ENCODE data around the gene DHDDS.
"Not testable (repeated sequence)": the region's sequence is repeated elsewhere in the genome, so short reads cannot be mapped to it uniquely, and the experiment has no call there.

Gene DHDDS, protein sequence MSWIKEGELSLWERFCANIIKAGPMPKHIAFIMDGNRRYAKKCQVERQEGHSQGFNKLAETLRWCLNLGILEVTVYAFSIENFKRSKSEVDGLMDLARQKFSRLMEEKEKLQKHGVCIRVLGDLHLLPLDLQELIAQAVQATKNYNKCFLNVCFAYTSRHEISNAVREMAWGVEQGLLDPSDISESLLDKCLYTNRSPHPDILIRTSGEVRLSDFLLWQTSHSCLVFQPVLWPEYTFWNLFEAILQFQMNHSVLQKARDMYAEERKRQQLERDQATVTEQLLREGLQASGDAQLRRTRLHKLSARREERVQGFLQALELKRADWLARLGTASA

DNA sequence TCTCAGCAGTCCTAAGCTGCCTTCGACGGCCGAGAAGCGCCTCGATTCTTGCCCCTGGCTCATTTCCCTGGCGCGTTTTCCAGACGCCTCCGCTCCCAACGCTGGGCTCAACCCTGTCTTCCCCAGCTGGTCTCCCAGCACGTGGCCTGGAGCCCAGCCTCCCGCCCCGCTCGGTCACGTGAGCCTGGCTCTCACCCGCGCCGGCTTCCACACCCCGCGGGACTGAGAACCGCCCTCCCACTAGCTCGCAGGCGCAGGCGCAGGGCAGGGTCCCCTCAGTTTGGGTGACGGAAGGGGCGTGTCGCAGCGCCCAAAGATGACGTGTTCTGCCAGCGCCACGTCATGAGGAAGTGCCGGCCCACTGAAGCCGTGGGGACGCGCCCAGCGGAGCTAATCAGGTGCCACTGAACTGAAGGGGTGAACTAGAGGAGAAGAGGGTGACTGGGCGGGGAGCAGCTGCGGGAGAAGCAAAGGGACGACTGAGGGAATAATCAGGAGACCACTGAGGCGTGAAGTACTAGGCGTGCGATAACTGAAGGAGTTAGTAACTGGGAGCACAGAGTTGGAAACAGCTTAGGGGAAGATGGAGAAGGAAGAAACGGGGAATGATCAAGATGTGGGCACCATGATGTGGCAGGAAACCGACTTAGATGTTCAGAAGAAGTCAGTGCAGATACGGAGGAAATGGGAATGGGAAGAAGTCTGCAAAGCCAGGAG, at the start of gene DHDDS:
TSS of gene DHDDS (plus strand) at position 343 of the 717 bp plus-strand sequence. CDS start 625 bp downstream, outside the sequence.
- DNase-seq, result peak; percentile 98 to 99

DNA sequence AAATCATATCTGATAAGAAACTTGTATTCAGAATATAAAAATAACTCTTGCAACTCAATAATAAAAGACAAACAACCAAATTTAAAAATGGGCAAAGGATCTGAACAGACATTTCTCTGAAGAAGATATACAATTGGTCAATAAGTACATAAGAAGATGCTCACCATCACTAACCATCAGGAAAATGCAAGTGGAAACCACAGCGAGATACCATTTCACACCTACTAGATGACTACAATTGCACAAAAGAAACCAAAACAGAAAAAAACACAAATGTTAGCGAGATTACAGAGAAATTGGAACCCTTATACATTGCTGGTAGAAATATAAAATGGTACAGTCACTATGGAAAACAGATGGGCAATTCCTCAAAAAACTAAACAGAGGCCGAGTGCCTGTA, 48.0 kb upstream of the DHDDS start:
- no peak for DNase-seq

DNA sequence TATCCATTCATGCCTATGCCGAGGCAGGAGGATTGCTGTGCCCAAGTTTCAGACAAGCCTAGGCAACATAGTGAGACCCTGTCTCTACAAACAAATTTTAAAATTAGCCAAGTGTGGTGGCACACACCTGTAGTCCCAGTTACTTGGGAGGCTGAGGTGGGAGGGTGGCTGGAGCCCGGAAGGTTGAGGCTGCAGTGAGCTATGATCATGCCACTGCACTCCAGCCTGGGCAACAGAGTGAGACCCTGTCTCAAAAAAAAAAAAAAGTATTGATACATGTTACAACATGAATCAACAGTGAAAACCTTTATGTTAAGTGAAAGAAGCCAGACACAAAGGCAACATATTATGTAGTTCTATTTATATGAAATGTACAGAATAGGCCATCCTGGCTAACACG, 47.1 kb upstream of the DHDDS start:
- DNase-seq, result not testable (repeated sequence)

DNA sequence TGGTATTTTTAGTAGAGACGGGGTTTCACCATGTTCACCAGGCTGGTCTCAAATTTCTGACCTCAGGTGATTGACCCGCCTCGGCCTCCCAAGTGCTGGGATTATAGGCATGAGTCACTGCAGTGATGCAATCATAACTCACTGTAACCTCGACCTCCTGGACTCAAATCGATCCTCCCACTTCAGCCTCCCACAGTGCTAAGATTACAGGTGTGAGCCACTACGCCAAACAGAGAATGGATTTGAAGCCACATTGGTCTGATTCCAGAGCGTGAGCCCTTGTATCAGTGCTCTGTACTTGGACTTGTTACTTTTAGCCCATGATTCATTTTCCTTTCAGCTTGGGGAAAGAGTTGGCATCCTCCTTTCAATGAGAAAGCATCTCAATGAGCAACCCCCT, 44.7 kb upstream of the DHDDS start:
- no peak for DNase-seq

DNA sequence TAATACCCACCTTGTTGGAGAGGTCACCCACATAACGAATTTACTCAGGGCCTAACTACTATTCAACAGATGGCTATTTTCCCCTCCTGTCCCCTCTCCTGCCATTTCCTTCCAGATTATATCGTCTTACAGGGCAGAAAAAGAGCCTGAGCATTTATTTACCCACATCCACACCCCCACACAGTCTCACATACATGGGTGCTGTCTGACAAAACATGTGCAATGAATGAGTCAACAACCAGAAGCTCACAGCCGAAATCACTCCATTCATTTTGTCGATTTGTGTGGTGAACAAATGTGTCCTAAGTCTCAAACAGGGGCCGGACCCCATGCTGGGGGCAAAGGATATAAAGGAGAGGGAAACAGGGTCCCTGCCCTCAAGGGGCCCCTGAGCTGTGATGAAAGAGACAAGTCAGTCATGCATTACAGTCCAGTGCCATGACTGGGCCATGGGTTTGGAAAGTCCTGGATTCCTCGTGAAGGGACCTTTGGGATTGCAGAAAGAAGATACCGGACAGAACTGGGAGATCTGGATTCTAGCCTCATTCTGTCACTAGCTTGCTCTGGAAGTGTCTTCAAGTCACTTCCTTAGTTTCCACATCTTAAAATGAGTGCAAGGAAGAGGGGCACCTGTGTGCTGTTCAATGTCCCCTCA, 43.2 kb upstream of the DHDDS start:
- no peak for DNase-seq

DNA sequence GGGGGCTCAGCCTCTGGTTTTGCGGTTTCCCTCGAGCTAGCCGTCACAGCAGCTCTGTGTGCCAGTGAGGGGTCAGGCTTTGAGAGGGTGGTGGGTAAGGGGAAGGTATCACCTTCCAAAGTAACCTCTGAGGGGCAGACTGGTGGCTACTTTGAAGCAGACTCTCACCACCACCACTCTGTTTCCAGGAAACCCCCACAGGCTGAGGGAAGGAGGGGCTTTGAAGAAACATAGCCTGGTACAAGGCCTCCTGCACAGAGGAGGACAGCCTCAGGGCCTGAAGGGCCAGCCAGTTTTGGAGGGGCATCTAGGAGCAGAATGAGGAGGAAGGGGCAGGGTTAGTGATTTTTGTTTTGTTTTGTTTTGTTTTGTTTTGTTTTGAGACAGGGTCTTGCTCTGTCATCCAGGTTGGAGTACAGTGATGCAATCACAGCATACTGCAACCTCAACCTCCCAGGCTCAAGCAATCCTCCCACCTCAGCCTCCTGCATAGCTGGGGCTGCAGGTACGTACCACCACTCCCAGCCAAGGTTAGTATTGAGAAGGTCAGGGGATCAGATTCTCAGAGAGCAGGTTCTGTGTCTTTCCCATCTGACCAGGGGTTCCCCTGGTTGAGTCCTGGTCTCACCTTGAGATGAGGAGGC, 42.4 kb upstream of the DHDDS start:
- DNase-seq, result no peak

DNA sequence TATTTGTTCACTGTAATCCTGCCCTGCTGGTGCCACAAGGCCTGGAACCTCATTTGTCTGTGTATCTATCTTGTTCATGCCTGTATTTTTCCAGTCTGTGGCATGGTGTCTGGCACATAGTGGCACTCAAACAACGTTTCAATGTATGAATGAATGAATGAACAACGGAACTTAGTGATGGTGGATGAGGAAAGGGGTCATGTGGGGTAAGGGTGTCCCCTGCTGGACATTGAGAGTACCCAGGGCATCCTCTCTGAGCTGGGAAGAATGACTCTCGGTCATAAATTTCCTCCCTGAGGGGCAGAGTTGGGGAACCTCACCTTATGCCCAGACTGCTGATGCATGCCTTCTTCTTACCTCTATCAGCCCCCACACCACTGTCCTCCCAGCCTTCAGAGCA, 40.7 kb upstream of the DHDDS start:
- peak in 1 of 2 donors; percentile 64 for DNase-seq

DNA sequence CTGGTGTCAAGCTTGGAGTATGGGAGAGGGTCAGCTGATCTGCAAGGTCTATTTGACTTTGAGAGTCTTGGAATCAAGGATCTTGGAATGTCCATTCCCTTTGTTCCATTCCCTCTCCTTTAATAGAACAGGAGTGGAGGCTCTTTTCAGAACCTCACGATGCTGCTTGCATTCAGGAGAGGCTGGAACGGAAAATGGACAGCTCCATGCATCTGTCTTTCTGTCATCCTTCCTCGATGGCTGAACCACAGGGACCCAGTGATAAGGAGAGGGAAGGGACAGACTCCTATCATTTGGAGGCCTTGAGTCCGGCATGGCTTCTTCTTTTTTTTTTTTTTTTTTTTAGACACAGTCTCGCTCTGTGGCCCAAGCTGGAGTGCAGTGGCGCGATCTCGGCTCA, 36.4 kb upstream of the DHDDS start:
- DNase-seq, result no peak

DNA sequence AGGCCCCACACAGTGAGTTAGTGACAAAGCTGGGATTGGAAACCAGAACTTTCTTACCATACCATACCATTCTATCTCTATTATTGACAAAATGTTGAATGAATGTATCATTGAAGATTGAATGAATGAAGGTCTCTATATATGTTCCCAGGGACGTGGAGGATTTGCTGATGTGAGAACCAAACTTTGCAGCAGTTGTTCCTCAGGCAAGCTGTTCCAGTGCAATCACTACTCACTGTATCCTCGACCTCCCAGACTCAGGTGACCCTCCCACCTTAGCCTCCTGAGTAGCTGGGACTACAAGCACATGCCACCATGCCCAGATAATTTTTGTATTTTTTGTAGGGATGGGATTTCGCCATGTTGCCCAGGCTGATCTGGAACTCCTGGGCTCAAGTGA, 33.1 kb upstream of the DHDDS start:
- DNase-seq, result no peak

DNA sequence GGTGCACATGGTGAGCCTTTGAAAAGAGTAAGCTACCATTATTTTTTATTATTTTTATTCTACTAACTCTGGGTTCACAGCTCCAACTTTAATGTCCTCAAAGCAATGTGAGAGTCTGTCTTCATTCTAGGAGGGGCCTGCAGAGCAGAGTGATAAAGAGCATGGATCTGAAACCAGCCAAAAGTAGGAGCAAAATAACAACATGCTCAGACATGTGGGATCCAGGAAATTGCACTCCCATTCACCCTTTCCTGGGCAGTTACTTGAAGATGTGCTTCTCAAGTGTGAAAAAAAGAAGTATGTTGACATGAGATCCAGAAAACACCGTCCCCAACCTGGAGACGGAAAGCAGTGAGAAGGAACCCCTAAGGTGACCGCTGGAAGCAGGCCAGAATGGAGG, 30.2 kb upstream of the DHDDS start:
- DNase-seq, result no peak

DNA sequence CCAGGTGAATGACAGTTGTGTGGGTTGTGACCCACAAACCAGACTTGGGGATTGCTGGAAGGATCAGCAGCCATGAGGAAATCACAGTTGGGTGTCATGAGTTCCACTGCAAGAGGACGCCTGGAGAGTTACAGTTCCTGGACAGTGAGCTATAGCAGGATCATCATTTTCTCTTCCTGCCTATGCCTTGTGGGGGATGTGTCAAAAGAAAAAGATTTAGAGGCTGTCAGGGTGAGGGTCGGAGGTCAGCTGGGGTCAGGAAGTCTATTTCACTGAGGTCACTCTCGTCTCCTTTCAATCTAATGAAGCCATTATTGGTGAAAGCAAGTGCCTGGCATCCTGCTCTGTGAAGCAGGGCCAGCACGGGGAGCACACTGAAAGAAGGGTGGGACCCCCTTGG, 28.5 kb upstream of the DHDDS start:
- no peak for DNase-seq

DNA sequence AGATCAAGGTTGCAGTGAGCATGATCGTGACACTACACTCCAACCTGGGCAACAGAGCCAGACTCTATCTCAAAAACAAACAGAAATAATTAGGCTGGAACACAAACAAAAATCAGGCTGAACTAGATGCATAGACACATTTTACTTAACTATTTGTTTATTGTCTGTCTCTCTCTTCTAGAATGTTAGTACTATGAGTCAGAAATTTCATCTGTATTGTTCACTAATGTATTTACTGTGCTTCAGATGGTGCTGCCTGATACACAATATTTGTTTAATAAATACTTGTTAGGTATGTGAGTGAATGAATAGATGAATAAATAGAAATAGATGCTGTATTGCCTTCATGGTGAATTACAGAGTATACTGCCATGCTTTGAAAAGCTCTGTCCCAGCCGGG, 27.5 kb upstream of the DHDDS start:
- DNase-seq, result no peak

DNA sequence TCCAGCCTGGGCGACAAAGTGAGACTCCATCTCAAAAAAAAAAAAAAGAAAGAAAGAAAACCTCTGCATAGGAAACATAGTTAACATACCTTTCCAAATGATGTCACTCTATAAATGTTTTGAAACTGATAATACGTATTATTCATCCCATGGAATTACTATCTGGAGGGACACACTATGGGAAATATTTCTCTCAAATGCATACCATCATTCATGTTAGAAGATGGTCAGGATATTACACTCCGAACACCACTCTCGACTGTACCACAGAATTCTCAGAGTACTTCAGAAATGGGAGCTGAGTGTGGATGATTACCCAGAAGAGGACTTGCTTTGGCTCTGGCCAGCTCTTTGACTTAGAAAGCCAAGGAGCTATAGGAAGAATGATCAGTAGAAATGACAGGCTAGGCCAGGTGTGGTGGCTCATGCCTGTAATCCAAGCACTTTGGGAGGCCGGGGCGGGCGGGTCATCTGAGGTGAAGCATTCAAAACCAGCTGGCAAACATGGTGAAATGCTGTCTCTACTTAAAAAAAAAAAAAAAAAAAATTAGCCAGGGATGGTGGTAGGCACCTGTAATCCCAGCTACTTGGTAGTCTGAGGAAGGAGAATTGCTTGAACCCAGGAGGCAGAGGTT, 26.7 kb upstream of the DHDDS start:
- no peak for DNase-seq

DNA sequence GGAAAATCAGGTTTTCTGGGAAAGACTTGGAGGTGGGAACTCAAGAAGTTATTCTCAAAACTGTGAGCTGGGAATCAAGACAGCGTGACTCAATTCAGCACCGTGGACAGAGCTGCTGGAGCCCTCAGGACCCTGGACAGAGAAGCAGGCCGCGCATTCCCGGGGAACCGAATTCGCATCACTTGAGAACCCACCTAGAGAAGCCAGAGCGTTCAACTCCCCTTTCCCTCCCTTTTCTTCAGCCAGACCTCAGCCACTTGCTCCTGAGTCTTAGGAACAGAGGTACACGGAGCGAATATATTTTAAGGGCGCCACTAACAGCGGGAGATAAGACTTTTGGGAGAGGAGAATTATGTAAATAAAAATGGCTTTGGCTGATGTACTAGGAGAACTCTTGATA, 23.5 kb upstream of the DHDDS start:
- peak; percentile 49 to 89 for DNase-seq

DNA sequence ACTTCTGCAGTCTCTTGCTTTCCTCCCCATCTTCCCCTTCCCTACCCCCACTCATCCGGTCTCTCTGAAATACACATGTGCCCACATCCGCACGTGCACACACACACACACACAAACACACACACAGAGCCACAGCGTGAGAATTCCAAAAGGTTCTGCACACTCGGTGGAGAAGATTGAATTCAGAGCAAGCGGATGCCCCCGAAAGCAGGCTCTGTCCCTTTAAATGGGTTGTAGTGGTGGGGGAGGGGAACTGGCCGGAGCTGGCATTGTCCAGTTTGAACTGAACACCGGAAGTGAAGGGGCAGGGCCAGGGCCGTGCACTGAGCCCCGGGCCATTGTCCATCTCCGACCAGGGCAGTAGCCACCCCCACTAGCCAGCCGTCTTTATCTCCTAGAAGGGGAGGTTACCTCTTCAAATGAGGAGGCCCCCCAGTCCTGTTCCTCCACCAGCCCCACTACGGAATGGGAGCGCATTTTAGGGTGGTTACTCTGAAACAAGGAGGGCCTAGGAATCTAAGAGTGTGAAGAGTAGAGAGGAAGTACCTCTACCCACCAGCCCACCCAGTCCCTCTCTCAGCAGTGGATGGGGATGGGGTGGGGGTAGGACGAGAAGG, 22.8 kb upstream of the DHDDS start:
- no peak for DNase-seq

DNA sequence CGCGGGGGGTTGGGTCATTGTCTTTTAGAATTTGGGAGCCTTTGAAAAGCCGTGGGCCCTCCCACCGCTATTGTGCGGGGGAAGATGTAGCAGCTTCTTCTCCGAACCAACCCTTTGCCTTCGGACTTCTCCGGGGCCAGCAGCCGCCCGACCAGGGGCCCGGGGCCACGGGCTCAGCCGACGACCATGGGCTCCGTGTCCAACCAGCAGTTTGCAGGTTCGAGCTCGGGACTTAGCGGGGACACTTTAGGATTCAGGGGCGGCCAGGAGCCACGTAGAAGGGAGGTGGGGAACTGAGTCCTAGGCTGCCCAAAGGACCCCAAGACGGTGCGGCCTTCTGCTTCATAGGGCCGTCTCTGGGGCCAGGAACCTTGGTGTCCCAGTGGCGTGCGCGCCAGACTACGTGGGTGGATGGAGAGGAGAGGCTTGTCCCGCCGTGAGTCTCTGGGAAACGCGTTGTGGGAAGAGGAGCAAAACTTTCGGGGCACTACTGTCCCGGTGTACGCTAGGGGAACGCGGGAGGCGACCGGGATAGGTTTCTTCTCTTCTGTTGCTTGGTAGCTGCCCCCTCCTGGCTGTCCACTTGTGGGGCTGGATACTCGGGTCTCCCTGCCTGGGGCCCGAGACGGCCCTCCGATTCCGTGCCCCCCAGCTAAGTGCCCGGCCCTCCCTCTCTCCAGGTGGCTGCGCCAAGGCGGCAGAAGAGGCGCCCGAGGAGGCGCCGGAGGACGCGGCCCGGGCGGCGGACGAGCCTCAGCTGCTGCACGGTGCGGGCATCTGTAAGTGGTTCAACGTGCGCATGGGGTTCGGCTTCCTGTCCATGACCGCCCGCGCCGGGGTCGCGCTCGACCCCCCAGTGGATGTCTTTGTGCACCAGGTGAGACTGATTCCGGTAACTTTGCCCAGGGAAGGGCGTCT, 21.2 kb upstream of the DHDDS start, which contains the start of gene LIN28A:
TSS of gene LIN28A (plus strand) at position 112 of the 918 bp plus-strand sequence. CDS start at position 187, 75 bp downstream.
- DNase-seq, result no peak

DNA sequence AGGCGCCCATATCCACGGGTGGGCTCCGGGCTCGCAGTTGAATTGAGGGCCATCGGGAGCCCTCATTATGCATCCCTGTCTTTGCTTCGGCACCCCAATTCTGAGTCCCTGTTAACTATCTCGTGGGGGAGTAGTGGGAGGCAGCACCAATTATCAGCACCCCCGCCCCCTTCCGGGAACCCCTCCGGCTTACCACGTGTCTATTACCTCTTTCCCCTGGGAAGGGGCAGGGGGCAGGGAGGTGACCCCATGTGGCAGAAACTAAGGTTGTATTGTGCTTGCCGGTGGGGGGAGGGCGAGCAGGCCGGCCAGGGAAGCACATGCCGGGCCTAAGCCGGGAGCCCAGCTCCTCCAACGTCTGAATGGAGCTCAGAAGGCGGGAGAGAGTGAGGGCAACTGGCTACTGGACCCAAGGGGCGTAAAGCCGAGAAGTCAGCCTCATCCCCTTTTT, 20.5 kb upstream of the DHDDS start:
- DNase-seq, result no peak

DNA sequence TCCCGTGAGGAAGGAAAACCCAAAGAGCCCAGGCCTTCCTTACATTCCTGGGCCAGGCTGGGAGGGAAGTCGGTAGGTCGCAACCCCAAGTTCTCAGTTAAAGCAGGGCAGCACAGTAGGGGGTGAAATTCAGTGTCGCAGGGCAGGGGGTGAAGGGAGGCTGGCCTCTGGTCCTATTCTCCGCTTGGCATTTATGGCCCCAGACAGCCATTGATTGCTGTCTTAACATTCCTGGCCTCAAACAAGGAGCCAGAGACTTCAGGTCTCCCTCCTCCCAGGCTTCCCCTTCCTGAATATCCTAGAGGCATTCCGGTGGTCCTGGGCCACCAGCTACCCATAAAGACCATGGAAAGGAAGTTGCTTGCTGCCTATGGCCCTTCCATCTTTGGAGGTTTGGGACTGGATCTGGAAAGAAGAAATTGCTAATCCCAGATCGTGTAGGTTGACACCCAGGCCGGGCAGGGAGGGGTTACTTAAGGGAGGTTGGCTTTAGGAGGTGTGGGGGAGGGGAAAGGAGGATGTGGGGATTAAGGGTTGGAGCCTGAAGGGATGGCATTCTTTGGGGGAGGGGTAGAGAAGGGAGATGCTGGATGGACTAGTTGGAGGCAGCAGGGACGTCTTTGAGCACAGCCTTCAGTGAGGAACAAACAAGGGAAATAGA, 19.8 kb upstream of the DHDDS start:
- DNase-seq, result no peak

DNA sequence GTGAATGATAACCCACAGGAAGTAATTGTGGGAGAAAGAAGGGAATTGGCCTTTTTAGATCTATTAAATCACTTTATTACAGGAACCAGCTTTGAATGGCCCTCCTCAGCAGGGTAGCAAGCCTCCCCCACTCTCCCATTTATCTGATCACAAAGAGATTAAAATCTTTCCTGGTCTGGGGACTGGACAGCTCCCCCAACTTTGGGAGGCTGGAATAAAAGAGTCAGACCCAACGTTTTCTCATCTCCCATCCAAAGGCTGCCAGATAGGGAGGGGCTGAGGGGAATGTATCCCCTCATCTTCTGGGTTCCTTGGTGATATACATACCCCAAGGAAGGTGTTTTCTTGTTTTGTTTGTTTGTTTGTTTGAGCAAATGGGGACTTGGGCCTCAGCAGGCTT, 19.1 kb upstream of the DHDDS start:
- no peak for DNase-seq

DNA sequence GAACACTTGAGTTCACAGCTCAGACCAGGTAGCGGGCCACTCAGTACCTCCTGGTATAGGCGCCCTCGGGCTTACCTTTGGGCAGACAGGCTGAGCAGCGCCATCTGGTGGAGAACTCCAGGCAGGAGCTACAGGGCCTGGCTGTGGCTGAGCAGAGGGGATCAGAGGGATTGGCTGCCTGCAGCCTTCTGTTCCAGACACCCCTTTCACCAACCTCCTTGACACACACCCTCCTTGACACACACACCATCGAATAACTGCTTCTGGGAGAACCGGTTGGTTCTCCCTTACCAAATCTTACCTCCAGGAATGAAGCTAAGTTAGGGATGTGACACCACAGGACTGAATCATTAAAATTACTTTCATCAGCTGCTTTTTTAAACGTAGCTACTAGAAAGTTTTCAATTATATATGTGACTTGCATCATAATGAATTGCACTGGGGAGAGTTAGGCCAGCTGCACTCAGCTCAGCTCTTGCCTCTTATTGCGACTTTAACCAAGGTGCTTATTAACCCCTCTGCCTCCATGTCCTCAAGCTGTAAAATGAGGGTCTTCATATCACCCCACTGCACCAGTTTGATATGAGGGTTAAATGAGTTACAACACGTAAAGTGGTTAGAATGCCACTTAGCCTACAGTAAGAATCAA, 14.9 kb upstream of the DHDDS start:
- peak; percentile 37 to 84 for DNase-seq

Measured in inflammatory macrophage treated with lipopolysaccharide for 1 hour (primary cell).